GM19438 (cell line): ENCODE measurements around the gene LPO.

Experiments used
- ATAC-seq: cut with Tn5 transposase; IDR thresholded peaks from one replicate; pipeline ENCODE4 v1.9.1; 2021; ENCODE audit warnings: low read depth; ENCODE audit not compliant: unreplicated experiment

Gene LPO

DNA sequence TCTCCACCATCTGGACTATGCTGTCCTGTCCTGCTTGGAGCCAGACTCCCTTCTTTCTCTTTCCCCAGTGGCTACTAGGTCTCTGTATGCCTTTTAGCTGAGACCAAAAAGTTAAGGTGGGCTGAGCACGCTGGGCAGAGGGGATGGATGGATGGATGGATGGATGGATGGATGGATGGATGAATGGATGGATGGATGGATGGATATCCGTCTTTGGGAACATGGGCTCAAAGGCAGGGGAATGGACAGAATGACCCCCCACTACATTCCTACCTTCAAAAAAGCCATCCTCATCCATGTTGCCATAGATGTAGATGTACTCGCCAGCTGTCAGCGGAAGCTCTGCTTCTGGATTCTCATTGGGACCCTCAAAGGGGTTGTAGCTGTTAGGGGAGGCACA lies 77.4 kb downstream of the LPO start:
- ATAC-seq: no peak

DNA sequence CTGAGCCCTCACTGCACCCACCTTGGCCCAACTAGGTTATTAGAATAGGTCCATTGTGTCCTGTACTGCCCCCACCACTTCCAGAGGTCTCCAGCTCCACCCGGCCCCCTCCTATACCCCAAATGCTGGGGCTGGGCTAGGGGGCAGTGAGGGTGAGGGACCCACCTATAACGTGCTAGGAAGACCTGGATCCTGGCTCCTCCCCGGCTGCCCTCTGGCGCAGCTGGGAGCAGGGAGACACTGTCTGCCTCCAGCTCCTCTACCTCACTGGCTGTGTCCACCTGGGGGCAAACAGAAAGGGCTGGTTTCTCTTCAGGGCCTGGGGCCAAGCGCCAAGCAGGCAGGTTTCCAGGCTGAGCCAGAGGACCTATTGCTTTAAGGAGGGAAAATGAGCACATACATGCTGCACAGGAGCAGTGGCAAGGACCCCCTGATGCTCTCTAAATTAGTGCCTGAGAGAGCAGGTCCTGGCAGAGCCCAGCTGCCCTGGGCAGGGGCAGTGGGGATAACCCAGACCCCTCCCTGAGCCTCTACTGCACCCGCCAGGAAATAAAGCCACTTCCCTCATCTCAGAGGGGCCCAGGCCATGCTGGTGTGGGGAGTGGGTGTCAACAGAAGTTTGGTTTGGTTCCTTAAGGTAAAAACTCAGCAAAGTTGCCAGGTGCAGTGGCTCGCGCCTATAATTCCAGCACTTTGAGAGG lies 78.0 kb downstream of the LPO start:
- ATAC-seq: no peak

DNA sequence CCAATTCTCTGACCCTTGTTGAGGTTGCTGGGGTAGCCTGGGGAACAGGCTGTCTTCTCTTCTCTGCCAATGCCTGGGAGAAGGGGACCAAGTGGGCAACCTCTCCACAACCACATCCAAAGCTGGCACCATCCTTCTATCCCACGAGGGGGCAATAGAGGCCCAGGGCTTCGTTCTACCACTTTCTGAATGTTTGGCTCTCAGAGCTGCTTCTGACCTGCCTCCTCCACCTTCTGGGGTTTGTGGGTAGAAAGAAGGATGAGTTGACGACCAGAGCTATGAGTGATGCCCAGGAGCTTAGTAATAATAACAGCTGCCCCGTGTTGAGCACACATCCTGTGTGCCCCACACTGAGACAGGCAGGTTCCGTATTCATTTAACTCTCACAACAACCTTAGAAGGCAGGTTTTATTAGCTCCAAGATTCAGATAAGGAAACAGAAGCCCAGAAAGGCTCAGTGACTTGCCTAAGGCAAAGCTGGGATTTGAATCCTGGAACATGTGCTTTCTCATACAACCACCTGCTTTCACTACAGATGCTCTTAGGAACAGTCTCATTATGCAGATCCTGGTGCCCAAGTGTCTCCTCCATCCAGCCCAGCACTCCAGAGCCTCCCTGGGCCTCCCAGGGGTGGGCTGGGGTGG lies 79.2 kb downstream of the LPO start:
- ATAC-seq: no peak

DNA sequence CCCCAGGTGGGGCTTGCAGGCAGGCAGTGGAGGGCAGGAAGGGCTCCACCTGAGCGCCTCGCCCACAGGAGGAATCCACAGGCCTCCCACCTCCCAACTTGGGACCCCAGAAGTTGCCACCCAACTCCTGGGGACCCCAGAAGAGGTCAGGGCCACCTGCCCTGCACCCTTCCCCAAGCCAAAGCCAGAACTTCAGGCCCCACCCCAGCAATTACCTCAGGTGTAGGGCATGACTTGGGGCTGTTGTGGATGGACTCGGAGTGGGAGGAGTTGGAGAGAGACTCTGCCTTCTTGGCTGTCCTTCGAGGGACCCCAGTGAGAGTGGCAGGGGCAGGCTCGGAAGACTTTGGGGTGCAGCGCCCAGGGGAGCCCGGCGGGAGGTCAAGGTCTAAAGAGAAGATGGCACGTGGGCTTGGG lies 79.7 kb downstream of the LPO start:
- no peak for ATAC-seq
